ENCODE results near the gene TAB3. TPM values are rescaled to one million over a fixed set of nuclear protein-coding genes. Genes with fewer than 3 reads are reported as not detected.

The TAB3 gene
- total RNA-seq, 1 donor from 2014 or later: 9.2 TPM

DNA sequence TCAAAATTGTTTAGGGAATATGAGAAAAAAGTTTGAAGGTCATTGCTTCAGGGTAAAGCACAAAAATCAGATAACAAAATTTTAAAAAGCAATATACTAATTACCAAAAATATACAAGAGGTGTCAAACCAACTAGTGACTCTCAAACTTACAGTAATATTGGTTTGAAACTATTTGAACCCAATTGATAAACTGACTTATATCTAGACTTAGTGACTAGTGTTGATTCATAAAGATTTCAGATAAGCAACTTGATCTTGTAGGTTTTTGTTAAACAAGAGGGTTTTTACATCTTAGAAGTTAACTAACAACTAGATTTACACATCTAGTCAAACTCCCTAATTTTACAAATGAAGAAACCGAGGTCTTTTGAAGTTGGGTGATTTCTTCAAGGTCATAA is 7.7 kb downstream of the TAB3 start:
- no peaks in the 10 kb centered on the region for H3K9me3 Mint-ChIP-seq (ENCODE audit: low read depth)
- H3K27ac Mint-ChIP-seq (ENCODE audit: unreplicated experiment): no peak overlapping the region
- TF ChIP-seq, protein P1, sequence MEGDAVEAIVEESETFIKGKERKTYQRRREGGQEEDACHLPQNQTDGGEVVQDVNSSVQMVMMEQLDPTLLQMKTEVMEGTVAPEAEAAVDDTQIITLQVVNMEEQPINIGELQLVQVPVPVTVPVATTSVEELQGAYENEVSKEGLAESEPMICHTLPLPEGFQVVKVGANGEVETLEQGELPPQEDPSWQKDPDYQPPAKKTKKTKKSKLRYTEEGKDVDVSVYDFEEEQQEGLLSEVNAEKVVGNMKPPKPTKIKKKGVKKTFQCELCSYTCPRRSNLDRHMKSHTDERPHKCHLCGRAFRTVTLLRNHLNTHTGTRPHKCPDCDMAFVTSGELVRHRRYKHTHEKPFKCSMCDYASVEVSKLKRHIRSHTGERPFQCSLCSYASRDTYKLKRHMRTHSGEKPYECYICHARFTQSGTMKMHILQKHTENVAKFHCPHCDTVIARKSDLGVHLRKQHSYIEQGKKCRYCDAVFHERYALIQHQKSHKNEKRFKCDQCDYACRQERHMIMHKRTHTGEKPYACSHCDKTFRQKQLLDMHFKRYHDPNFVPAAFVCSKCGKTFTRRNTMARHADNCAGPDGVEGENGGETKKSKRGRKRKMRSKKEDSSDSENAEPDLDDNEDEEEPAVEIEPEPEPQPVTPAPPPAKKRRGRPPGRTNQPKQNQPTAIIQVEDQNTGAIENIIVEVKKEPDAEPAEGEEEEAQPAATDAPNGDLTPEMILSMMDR (IDR thresholded peaks at IDR 0.05): no peak
- H3K27me3 Mint-ChIP-seq (ENCODE audit: low read depth): no peaks in the 10 kb centered on the region
- DNase-seq (ENCODE audit: low spot score): no peak
- no peak overlapping the region for H3K4me3 Mint-ChIP-seq (ENCODE audit: unreplicated experiment)
- H3K36me3 Mint-ChIP-seq (ENCODE audit: low read depth): no peaks in the 10 kb centered on the region
- H3K4me1 Mint-ChIP-seq (ENCODE audit: low read depth): no peaks in the 10 kb centered on the region

DNA sequence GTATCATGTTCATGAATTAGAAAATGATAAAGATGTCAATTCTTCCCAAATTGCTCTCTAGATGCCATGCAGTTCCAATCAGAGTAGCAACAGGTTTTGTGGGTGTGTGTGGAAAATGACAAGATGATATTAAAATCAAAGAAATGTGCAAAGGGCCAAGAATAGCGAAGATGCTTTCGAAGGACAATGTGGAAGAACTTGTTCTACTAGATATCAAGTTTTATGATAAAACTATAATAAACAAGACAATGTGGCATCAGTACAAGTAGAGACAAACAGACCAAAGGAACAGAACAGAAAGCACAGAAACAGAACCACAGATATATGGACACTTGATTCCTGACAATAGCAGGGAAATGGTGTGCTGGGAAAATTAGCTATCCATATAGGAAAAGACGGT is 9.0 kb downstream of the TAB3 start:
- DNase-seq (ENCODE audit: low spot score): no peak
- Mint-ChIP-seq H3K36me3 (ENCODE audit: low read depth) (no peaks in the 10 kb centered on the region), H3K27me3 (ENCODE audit: low read depth) (no peaks in the 10 kb centered on the region), H3K9me3 (ENCODE audit: low read depth) (no peaks in the 10 kb centered on the region), H3K27ac (ENCODE audit: unreplicated experiment) (no peak overlapping the region), H3K4me1 (ENCODE audit: low read depth) (peaks cover 5% of the 10 kb centered on the region), H3K4me3 (ENCODE audit: unreplicated experiment) (no peak overlapping the region)
- TF ChIP-seq, protein P1 (IDR thresholded peaks at IDR 0.05): no peak

DNA sequence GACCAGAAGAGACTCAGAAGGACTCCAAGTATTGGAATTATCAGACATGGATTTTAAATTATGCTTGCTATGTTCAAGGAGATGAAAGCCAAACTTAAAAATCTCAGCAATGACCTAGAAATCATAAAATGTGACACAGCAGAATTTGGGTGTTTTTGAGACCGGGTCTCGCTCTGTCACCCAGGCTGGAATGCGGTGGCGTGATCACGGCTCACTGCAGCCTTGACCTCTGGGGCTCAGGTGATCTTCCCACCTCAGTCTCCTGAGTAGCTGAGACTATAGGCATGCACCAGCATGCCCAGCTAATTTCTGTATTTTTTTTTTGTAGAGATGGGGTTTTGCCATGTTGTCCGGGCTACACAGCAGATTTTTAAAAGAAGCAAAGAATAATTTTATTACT is 12.7 kb downstream of the TAB3 start:
- no peaks in the 10 kb centered on the region for H3K36me3 Mint-ChIP-seq (ENCODE audit: low read depth)
- TF ChIP-seq, protein P1 (IDR thresholded peaks at IDR 0.05): no peak
- no peak overlapping the region for H3K4me3 Mint-ChIP-seq (ENCODE audit: unreplicated experiment)
- H3K9me3 Mint-ChIP-seq (ENCODE audit: low read depth): no peaks in the 10 kb centered on the region
- H3K27ac Mint-ChIP-seq (ENCODE audit: unreplicated experiment): no peak overlapping the region
- DNase-seq (ENCODE audit: low spot score): no peak
- H3K4me1 Mint-ChIP-seq (ENCODE audit: low read depth): peaks cover 5% of the 10 kb centered on the region
- H3K27me3 Mint-ChIP-seq (ENCODE audit: low read depth): no peaks in the 10 kb centered on the region

DNA sequence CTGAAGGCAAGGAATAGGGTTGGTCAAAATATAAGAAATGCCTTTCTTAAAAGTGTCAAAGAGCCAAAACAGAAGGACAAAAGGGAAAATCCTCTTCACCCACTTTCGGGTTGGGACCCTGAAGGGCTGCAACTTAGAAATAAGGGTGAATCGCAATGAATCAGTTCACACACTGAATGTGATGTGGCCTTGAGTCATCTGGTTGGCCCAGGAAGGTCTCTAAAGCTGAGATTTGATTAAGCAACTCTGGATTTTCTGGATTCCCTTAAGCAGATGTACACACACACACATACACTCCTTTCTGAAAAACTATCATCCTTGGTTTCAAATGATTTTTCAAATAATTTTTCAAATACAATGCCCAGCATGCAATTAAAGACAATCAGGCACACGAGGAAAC is 13.1 kb downstream of the TAB3 start:
- TF ChIP-seq, protein P1 (IDR thresholded peaks at IDR 0.05): no peak
- H3K27ac Mint-ChIP-seq (ENCODE audit: unreplicated experiment): no peak overlapping the region

DNA sequence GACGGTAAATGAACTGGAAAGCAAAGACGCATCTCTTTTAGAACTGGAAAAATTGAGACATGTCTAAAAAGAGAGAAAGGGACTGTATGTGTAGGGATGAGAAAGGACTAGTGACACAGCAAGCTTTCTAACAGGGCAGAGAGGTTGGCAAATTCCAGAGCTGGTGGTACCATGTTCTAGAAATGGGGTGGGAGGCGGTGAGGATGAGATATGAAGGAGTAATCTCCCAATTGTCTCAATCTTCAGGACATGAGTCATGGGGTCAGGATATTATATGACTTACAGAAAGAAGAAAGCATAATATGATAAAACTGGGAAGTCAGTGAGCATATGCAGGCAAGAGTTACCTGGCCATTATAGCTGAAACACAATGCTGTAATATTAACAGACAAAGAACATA is 14.2 kb downstream of the TAB3 start:
- H3K27me3 Mint-ChIP-seq (ENCODE audit: low read depth): no peaks in the 10 kb centered on the region
- no peak overlapping the region for H3K27ac Mint-ChIP-seq (ENCODE audit: unreplicated experiment)
- DNase-seq (ENCODE audit: low spot score): no peak
- H3K36me3 Mint-ChIP-seq (ENCODE audit: low read depth): no peaks in the 10 kb centered on the region
- peaks cover 5% of the 10 kb centered on the region for H3K4me1 Mint-ChIP-seq (ENCODE audit: low read depth)
- TF ChIP-seq, protein P1 (IDR thresholded peaks at IDR 0.05): no peak
- H3K9me3 Mint-ChIP-seq (ENCODE audit: low read depth): no peaks in the 10 kb centered on the region
- H3K4me3 Mint-ChIP-seq (ENCODE audit: unreplicated experiment): no peak overlapping the region

More for the DNA sequence above, 13.1 kb downstream of the TAB3 start:
- Mint-ChIP-seq H3K27me3 (ENCODE audit: low read depth) (no peaks in the 10 kb centered on the region), H3K9me3 (ENCODE audit: low read depth) (no peaks in the 10 kb centered on the region), H3K4me1 (ENCODE audit: low read depth) (peaks cover 5% of the 10 kb centered on the region), H3K36me3 (ENCODE audit: low read depth) (no peaks in the 10 kb centered on the region), H3K4me3 (ENCODE audit: unreplicated experiment) (no peak overlapping the region)
- DNase-seq (ENCODE audit: low spot score): no peak
